HepG2 (cell line): ENCODE measurements around the gene GOLGA7B. TPM values are rescaled to one million over a fixed set of nuclear protein-coding genes. Genes with fewer than 3 reads are reported as not detected.

ENCODE experiments used
- ATAC-seq: fragments of 200-7000 bp; cut with Tn5 transposase; 3 replicates; pipeline ENCODE4 v1.9.1; 2020; ENCODE audit warnings: mild to moderate bottlenecking, moderate library complexity
- BruUV-seq: library from RNA; stranded (reverse); fragments of 400-500 nt; replicated peaks from 2 replicates; lab custom pipeline; 2021; lab: Mats Ljungman, UMichigan
- CTCF ChIA-PET: fragments of 300-600 bp; formaldehyde crosslinking; extraction: SDS; loops from one replicate; lab custom pipeline; 2021; ENCODE audit warnings: low total read pairs, inconsistent platforms, low intra/inter-chr PET ratio; lab: Yijun Ruan, JAX
- POLR2A ChIA-PET: fragments of 350-600 bp; sonication (Branson Sonifier 250); formaldehyde crosslinking; loops from one replicate; lab custom pipeline; 2020; ENCODE audit warnings: antibody characterized with exemption, inconsistent platforms; lab: Yijun Ruan, JAX
- DNase-seq: peaks from one replicate; pipeline ENCODE4 v3.0.0-alpha.2; 2015; ENCODE audit warnings: low spot score
- FAIRE-seq: peaks from 3 replicates; lab custom pipeline; 2011; peaks lifted over from hg19 to GRCh38; lab: Jason Lieb, UNC
- H2AFZ ChIP-seq: one replicate; pipeline ENCODE4 v1.6.1; 2011; ENCODE audit warnings: low read length, inconsistent platforms
- H3K27ac ChIP-seq: fragments of 300-600 bp; 3 replicates; pipeline ENCODE4 v1.8.0; 2011; ENCODE audit warnings: mixed run types, mild to moderate bottlenecking, mixed read lengths, low read length, inconsistent platforms; ENCODE audit not compliant: insufficient read depth; ENCODE audit errors: extremely low read length
- H3K27me3 ChIP-seq, 2 experiments: fragments of 200-600 bp in 1 of 2; 2 replicates in 1 of 2; 3 replicates in 1 of 2; pipeline versions ENCODE4 v1.6.0 to v1.8.0; 2011; ENCODE audit warnings: low read length in 2 of 2, mild to moderate bottlenecking in 2 of 2, moderate library complexity in 2 of 2, inconsistent platforms in 1 of 2; ENCODE audit not compliant: insufficient read depth in 2 of 2, control insufficient read depth in 1 of 2
- H3K36me3 ChIP-seq, 2 experiments: fragments of 200-600 bp in 1 of 2; replicated peaks in 1 of 2; 2 replicates in 1 of 2; 3 replicates in 1 of 2; pipeline versions ENCODE4 v1.5.1 to v1.8.0; 2011; ENCODE audit warnings: low read length in 2 of 2, inconsistent platforms in 1 of 2; ENCODE audit not compliant: insufficient read depth in 2 of 2, control insufficient read depth in 1 of 2
- H3K4me1 ChIP-seq: 2 replicates; pipeline ENCODE4 v1.5.1; 2012; ENCODE audit warnings: low read length, inconsistent platforms; ENCODE audit not compliant: insufficient read depth
- H3K4me2 ChIP-seq: 2 replicates; pipeline ENCODE4 v1.6.0; 2011; ENCODE audit warnings: low read depth, low read length, inconsistent platforms
- H3K4me3 ChIP-seq, 3 experiments: fragments of 200-600 bp in 1 of 3; sonication (generic), shearing (Covaris generic) in 1 of 3; replicated peaks in 1 of 3; 2 replicates each; pipeline ENCODE4 v1.5.1; 2011 to 2016; ENCODE audit warnings: low read length in 3 of 3, inconsistent platforms in 2 of 3, low read depth in 2 of 3, mild to moderate bottlenecking in 2 of 3, control low read depth in 1 of 3, mixed read lengths in 1 of 3; ENCODE audit not compliant: insufficient read depth in 1 of 3
- H3K79me2 ChIP-seq: one replicate; pipeline ENCODE4 v1.6.1; 2011; ENCODE audit warnings: low read length, inconsistent platforms; ENCODE audit not compliant: insufficient read depth
- H3K9ac ChIP-seq: 2 replicates; pipeline ENCODE4 v1.6.0; 2011; ENCODE audit warnings: mild to moderate bottlenecking, low read depth, low read length, inconsistent platforms; ENCODE audit not compliant: insufficient read depth
- H3K9me3 ChIP-seq: 2 replicates; pipeline ENCODE4 v1.5.1; 2012; ENCODE audit warnings: mild to moderate bottlenecking, low read length
- H4K20me1 ChIP-seq: 2 replicates; pipeline ENCODE4 v1.6.0; 2011; ENCODE audit warnings: inconsistent platforms, mild to moderate bottlenecking, low read length, moderate library complexity; ENCODE audit not compliant: insufficient read depth
- BRCA1 ChIP-seq: sonication (generic); formaldehyde crosslinking; IDR thresholded peaks from 2 replicates; pipeline ENCODE4 v1.4.0; 2020; ENCODE audit warnings: missing genetic modification reagents
- CC2D1A ChIP-seq: sonication (generic); formaldehyde crosslinking; IDR thresholded peaks from 2 replicates; pipeline ENCODE4 v1.8.1; 2023; ENCODE audit warnings: mild to moderate bottlenecking, missing genetic modification reagents
- DNMT1 ChIP-seq: sonication (generic); formaldehyde crosslinking; IDR thresholded peaks from 2 replicates; pipeline ENCODE4 v1.5.1; 2020; ENCODE audit warnings: mild to moderate bottlenecking, missing genetic modification reagents
- HNRNPL ChIP-seq: fragments of 200-400 bp; formaldehyde crosslinking; IDR thresholded peaks from 2 replicates; pipeline ENCODE4 v1.6.1; 2017; ENCODE audit warnings: mild to moderate bottlenecking, low read depth, low read length
- HOXD1 ChIP-seq: sonication (generic); formaldehyde crosslinking; IDR thresholded peaks from 2 replicates; pipeline ENCODE4 v1.5.0; 2020; ENCODE audit warnings: missing genetic modification reagents
- JARID2 ChIP-seq: sonication (generic); formaldehyde crosslinking; IDR thresholded peaks from 2 replicates; pipeline ENCODE4 v1.8.1; 2023; ENCODE audit warnings: missing genetic modification reagents, inconsistent platforms; ENCODE audit not compliant: insufficient replicate concordance
- KDM3A ChIP-seq: IDR thresholded peaks from 2 replicates; pipeline ENCODE4 v1.6.1; 2018; ENCODE audit warnings: low read depth, missing compliant biosample characterization
- KLF6 ChIP-seq: IDR thresholded peaks from 2 replicates; pipeline ENCODE4 v1.8.0; 2016; ENCODE audit warnings: missing biosample characterization, missing genetic modification reagents
- MTA3 ChIP-seq: sonication (generic); formaldehyde crosslinking; IDR thresholded peaks from 2 replicates; pipeline ENCODE4 v1.4.0; 2020; ENCODE audit warnings: missing genetic modification reagents
- PAF1 ChIP-seq: IDR thresholded peaks from 2 replicates; pipeline ENCODE4 v1.6.1; 2016; ENCODE audit warnings: missing genetic modification reagents, missing compliant biosample characterization
- SCMH1 ChIP-seq: sonication (generic); formaldehyde crosslinking; IDR thresholded peaks from 2 replicates; pipeline ENCODE4 v1.9.0; 2021; ENCODE audit warnings: missing genetic modification reagents, mild to moderate bottlenecking, borderline replicate concordance
- SETDB1 ChIP-seq: sonication (generic); formaldehyde crosslinking; IDR thresholded peaks from 2 replicates; pipeline ENCODE4 v1.5.1; 2020; ENCODE audit warnings: missing genetic modification reagents, mild to moderate bottlenecking, borderline replicate concordance
- TCF7L2 ChIP-seq: IDR thresholded peaks from 2 replicates; pipeline ENCODE4 v1.6.1; 2011; ENCODE audit warnings: mild to moderate bottlenecking, low read depth, low read length, moderate library complexity
- TMF1 ChIP-seq: sonication (generic); formaldehyde crosslinking; IDR thresholded peaks from 2 replicates; pipeline ENCODE4 v1.8.1; 2022; ENCODE audit warnings: low read depth, missing genetic modification reagents
- ZNF17 ChIP-seq: sonication (generic); formaldehyde crosslinking; IDR thresholded peaks from 2 replicates; pipeline ENCODE4 v1.5.0; 2020; ENCODE audit warnings: mild to moderate bottlenecking, missing genetic modification reagents
- ZNF670 ChIP-seq: sonication (generic); formaldehyde crosslinking; IDR thresholded peaks from 2 replicates; pipeline ENCODE4 v1.8.0; 2022; ENCODE audit warnings: mild to moderate bottlenecking, missing genetic modification reagents, borderline replicate concordance
- WGBS: methylation state at CpG from one replicate; pipeline ENCODE4 v1.1.6; 2017; ENCODE audit warnings: low lambda C conversion rate; 5-methylcytosine and 5-hydroxymethylcytosine counted together
- in situ Hi-C: cut with HindIII; loops from 2 replicates; pipeline ENCODE4 v1.10.0; 2017; ENCODE audit warnings: low pct_unique_long_range_greater_than_20kb; ENCODE audit not compliant: extremely low pct_ligation_motif_present
- intact Hi-C: fragments of 100-400 bp; cut with micrococcal nuclease; formaldehyde crosslinking; loops from one replicate; pipeline ENCODE4 v1.10.0; 2022; ENCODE audit not compliant: unreplicated experiment
- polyA plus RNA-seq, 8 experiments: library from polyadenylated mRNA; depleted of rRNA in 3 of 8; stranded (reverse) in 7 of 8; unstranded in 1 of 8; fragments of >200 nt; fragmentation: Illumina TruSeq in 4 of 8; extraction: Trizol in 4 of 8; gene quantifications; 2 replicates each; pipeline versions ENCODE4 v1.2.1 to v1.2.3, GENCODE V29; 2011 to 2016; ENCODE audit warnings: low read depth in 4 of 8, missing spikeins in 1 of 8, mixed read lengths in 1 of 8; ENCODE audit not compliant: insufficient read depth in 1 of 8
- total RNA-seq, 5 experiments: library from RNA; depleted of rRNA; stranded (reverse); fragments of >200 nt; fragmentation: Illumina TruSeq; extraction: Trizol; gene quantifications; 2 replicates each; pipeline ENCODE4 v1.2.3, GENCODE V29; 2016; ENCODE audit warnings: low read depth in 1 of 5
- TF ChIP-seq, protein P1 (sequence below): sonication (generic); formaldehyde crosslinking; IDR thresholded peaks from 2 replicates; pipeline ENCODE4 v1.8.0; 2022; ENCODE audit warnings: missing genetic modification reagents, mild to moderate bottlenecking, borderline replicate concordance
- TF ChIP-seq, protein P2 (sequence below): sonication (generic); formaldehyde crosslinking; IDR thresholded peaks from 2 replicates; pipeline ENCODE4 v1.5.0; 2020; ENCODE audit warnings: missing genetic modification reagents
- TF ChIP-seq, protein P3 (sequence below): sonication (generic); formaldehyde crosslinking; IDR thresholded peaks from 2 replicates; pipeline ENCODE4 v1.4.0; 2020; ENCODE audit warnings: mild to moderate bottlenecking, missing genetic modification reagents

The GOLGA7B gene
- total and polyA plus RNA-seq, 2 of the 13 experiments (the other 11 are each of a cell fraction or from before 2014, with no cell fraction given), result not detected

DNA sequence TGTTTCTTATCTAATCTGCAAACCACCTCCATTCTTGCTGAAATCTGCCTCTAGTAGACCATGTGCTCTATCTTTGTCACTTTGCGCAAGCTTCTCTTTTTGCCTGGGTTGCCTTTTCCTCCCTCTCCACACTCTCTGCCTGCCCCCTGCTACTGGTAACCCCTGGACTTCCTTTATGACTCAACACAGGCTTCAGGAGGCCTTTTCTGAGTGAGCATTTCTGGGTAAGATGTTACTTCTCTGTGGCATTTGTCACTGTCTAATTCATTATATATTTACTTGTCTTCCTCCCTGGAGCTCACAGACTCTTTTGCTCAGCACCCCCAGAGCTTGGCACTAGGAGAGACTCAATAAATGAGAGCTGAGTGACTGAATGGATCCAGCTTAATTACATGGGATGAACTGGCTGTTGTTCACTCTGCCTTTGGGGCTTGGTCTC is 8.4 kb downstream of the GOLGA7B start:
- BruUV-seq, result no TSS peak
- no peak overlapping the region for H3K9ac ChIP-seq
- CTCF ChIA-PET, result no interaction called here

More for the DNA sequence above, 8.4 kb downstream of the GOLGA7B start:
- TF ChIP-seq HOXD1 (CRISPR knock-in tag), result no peak
- TF ChIP-seq MTA3, result no peak
- TF ChIP-seq HNRNPL, result no peak
- TF ChIP-seq, protein P1, sequence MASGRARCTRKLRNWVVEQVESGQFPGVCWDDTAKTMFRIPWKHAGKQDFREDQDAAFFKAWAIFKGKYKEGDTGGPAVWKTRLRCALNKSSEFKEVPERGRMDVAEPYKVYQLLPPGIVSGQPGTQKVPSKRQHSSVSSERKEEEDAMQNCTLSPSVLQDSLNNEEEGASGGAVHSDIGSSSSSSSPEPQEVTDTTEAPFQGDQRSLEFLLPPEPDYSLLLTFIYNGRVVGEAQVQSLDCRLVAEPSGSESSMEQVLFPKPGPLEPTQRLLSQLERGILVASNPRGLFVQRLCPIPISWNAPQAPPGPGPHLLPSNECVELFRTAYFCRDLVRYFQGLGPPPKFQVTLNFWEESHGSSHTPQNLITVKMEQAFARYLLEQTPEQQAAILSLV (CRISPR knock-in tag), result no peak
- no peak for TF ChIP-seq PAF1
- no peak for TF ChIP-seq BRCA1 (CRISPR knock-in tag)
- no peak for TF ChIP-seq KLF6
- no peak for TF ChIP-seq SCMH1
- TF ChIP-seq, protein P2, sequence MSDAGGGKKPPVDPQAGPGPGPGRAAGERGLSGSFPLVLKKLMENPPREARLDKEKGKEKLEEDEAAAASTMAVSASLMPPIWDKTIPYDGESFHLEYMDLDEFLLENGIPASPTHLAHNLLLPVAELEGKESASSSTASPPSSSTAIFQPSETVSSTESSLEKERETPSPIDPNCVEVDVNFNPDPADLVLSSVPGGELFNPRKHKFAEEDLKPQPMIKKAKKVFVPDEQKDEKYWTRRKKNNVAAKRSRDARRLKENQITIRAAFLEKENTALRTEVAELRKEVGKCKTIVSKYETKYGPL (CRISPR knock-in tag), result no peak
- TF ChIP-seq CC2D1A (CRISPR knock-in tag), result no peak
- TF ChIP-seq, protein P3, sequence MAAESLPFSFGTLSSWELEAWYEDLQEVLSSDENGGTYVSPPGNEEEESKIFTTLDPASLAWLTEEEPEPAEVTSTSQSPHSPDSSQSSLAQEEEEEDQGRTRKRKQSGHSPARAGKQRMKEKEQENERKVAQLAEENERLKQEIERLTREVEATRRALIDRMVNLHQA (CRISPR knock-in tag), result no peak
- TF ChIP-seq ZNF17 (CRISPR knock-in tag), result no peak
- TF ChIP-seq JARID2 (CRISPR knock-in tag), result no peak
- no peak for TF ChIP-seq SETDB1 (CRISPR knock-in tag)
- no peak for TF ChIP-seq KDM3A (CRISPR knock-in tag)
- TF ChIP-seq ZNF670 (CRISPR knock-in tag), result no peak
- no peak for TF ChIP-seq TCF7L2
- no peak for TF ChIP-seq DNMT1
- TF ChIP-seq TMF1 (CRISPR knock-in tag), result no peak
- in situ Hi-C loops (no loop called here), intact Hi-C loops (no loop called here)
- FAIRE-seq, result no peak
- DNase-seq, result no peak
- Histone ChIP-seq H3K27ac (no peak overlapping the region), H3K27me3 (peaks cover 2 to 25% of the 10 kb centered on the region in 2 experiments; a peak in 3 of 5 replicates), H3K9me3 (no peaks in the 10 kb centered on the region), H3K4me2 (no peak overlapping the region), H4K20me1 (0 out of 2 replicates have a peak, but pooled peaks cover 4% of the 10 kb centered on the region), H2AFZ (no peak overlapping the region), H3K79me2 (no peaks in the 10 kb centered on the region), H3K4me3 (no peak overlapping the region), H3K4me1 (peaks cover 10% of the 10 kb centered on the region; the same call in 1 of the 2 replicates), H3K36me3 (no peaks in the 10 kb centered on the region)
- POLR2A ChIA-PET, result no interaction called here
- 9% methylated on average over 1 of the region's 1 CpG for WGBS
- ATAC-seq, result no peak
